HepG2 (cell line): Measurements from ENCODE around the gene TUBGCP3. TPM values are rescaled to one million over a fixed set of nuclear protein-coding genes. Genes with fewer than 3 reads are reported as not detected.

Experiments
- ATAC-seq: fragments of 200-7000 bp; cut with Tn5 transposase; 3 replicates; pipeline ENCODE4 v1.9.1; 2020; ENCODE audit warnings: mild to moderate bottlenecking, moderate library complexity
- BruUV-seq: library from RNA; stranded (reverse); fragments of 400-500 nt; replicated peaks from 2 replicates; lab custom pipeline; 2021; lab: Mats Ljungman, UMichigan
- CTCF ChIA-PET: fragments of 300-600 bp; formaldehyde crosslinking; extraction: SDS; loops from one replicate; lab custom pipeline; 2021; ENCODE audit warnings: low total read pairs, inconsistent platforms, low intra/inter-chr PET ratio; lab: Yijun Ruan, JAX
- POLR2A ChIA-PET: fragments of 350-600 bp; sonication (Branson Sonifier 250); formaldehyde crosslinking; loops from one replicate; lab custom pipeline; 2020; ENCODE audit warnings: antibody characterized with exemption, inconsistent platforms; lab: Yijun Ruan, JAX
- DNase-seq: peaks from one replicate; pipeline ENCODE4 v3.0.0-alpha.2; 2015; ENCODE audit warnings: low spot score
- FAIRE-seq: peaks from 3 replicates; lab custom pipeline; 2011; peaks lifted over from hg19 to GRCh38; lab: Jason Lieb, UNC
- H2AFZ ChIP-seq: one replicate; pipeline ENCODE4 v1.6.1; 2011; ENCODE audit warnings: low read length, inconsistent platforms
- H3K27ac ChIP-seq: fragments of 300-600 bp; 3 replicates; pipeline ENCODE4 v1.8.0; 2011; ENCODE audit warnings: mixed run types, mild to moderate bottlenecking, mixed read lengths, low read length, inconsistent platforms; ENCODE audit not compliant: insufficient read depth; ENCODE audit errors: extremely low read length
- H3K27me3 ChIP-seq, 2 experiments: fragments of 200-600 bp in 1 of 2; 2 replicates in 1 of 2; 3 replicates in 1 of 2; pipeline versions ENCODE4 v1.6.0 to v1.8.0; 2011; ENCODE audit warnings: low read length in 2 of 2, mild to moderate bottlenecking in 2 of 2, moderate library complexity in 2 of 2, inconsistent platforms in 1 of 2; ENCODE audit not compliant: insufficient read depth in 2 of 2, control insufficient read depth in 1 of 2
- H3K36me3 ChIP-seq, 2 experiments: fragments of 200-600 bp in 1 of 2; replicated peaks in 1 of 2; 2 replicates in 1 of 2; 3 replicates in 1 of 2; pipeline versions ENCODE4 v1.5.1 to v1.8.0; 2011; ENCODE audit warnings: low read length in 2 of 2, inconsistent platforms in 1 of 2; ENCODE audit not compliant: insufficient read depth in 2 of 2, control insufficient read depth in 1 of 2
- H3K4me1 ChIP-seq: 2 replicates; pipeline ENCODE4 v1.5.1; 2012; ENCODE audit warnings: low read length, inconsistent platforms; ENCODE audit not compliant: insufficient read depth
- H3K4me2 ChIP-seq: 2 replicates; pipeline ENCODE4 v1.6.0; 2011; ENCODE audit warnings: low read depth, low read length, inconsistent platforms
- H3K4me3 ChIP-seq, 3 experiments: fragments of 200-600 bp in 1 of 3; sonication (generic), shearing (Covaris generic) in 1 of 3; replicated peaks in 1 of 3; 2 replicates each; pipeline ENCODE4 v1.5.1; 2011 to 2016; ENCODE audit warnings: low read length in 3 of 3, inconsistent platforms in 2 of 3, low read depth in 2 of 3, mild to moderate bottlenecking in 2 of 3, control low read depth in 1 of 3, mixed read lengths in 1 of 3; ENCODE audit not compliant: insufficient read depth in 1 of 3
- H3K79me2 ChIP-seq: one replicate; pipeline ENCODE4 v1.6.1; 2011; ENCODE audit warnings: low read length, inconsistent platforms; ENCODE audit not compliant: insufficient read depth
- H3K9ac ChIP-seq: 2 replicates; pipeline ENCODE4 v1.6.0; 2011; ENCODE audit warnings: mild to moderate bottlenecking, low read depth, low read length, inconsistent platforms; ENCODE audit not compliant: insufficient read depth
- H3K9me3 ChIP-seq: 2 replicates; pipeline ENCODE4 v1.5.1; 2012; ENCODE audit warnings: mild to moderate bottlenecking, low read length
- H4K20me1 ChIP-seq: 2 replicates; pipeline ENCODE4 v1.6.0; 2011; ENCODE audit warnings: inconsistent platforms, mild to moderate bottlenecking, low read length, moderate library complexity; ENCODE audit not compliant: insufficient read depth
- ETS1 ChIP-seq: sonication (generic); formaldehyde crosslinking; IDR thresholded peaks from 2 replicates; pipeline ENCODE4 v1.4.0; 2020; ENCODE audit warnings: missing genetic modification reagents
- HNF4G ChIP-seq, 2 experiments: sonication (generic) in 1 of 2; formaldehyde crosslinking in 1 of 2; IDR thresholded peaks; 2 replicates each; pipeline versions ENCODE4 v1.4.0 to v1.6.1; 2011 to 2020; ENCODE audit warnings: borderline replicate concordance in 2 of 2, low read depth in 2 of 2, mild to moderate bottlenecking in 2 of 2, low read length in 1 of 2, missing genetic modification reagents in 1 of 2, moderate library complexity in 1 of 2
- POGK ChIP-seq: sonication (generic); formaldehyde crosslinking; conservative IDR thresholded peaks from 2 replicates; pipeline ENCODE4 v1.8.0; 2022; ENCODE audit warnings: mild to moderate bottlenecking, moderate library complexity, missing genetic modification reagents
- SOX5 ChIP-seq: IDR thresholded peaks from 2 replicates; pipeline ENCODE4 v1.6.1; 2016; ENCODE audit warnings: borderline replicate concordance
- TFE3 ChIP-seq: IDR thresholded peaks from 2 replicates; pipeline ENCODE4 v1.6.1; 2016
- ZBTB7B ChIP-seq: sonication (generic); formaldehyde crosslinking; IDR thresholded peaks from 2 replicates; pipeline ENCODE4 v1.4.0; 2020; ENCODE audit warnings: missing genetic modification reagents
- ZEB1 ChIP-seq: IDR thresholded peaks from 2 replicates; pipeline ENCODE4 v1.6.1; 2012; ENCODE audit warnings: mild to moderate bottlenecking, low read depth, inconsistent platforms; ENCODE audit not compliant: insufficient replicate concordance
- ZNF224 ChIP-seq: sonication (generic); formaldehyde crosslinking; IDR thresholded peaks from 2 replicates; pipeline ENCODE4 v1.5.0; 2020; ENCODE audit warnings: mild to moderate bottlenecking, missing genetic modification reagents
- ZNF350 ChIP-seq: sonication (generic); formaldehyde crosslinking; IDR thresholded peaks from 2 replicates; pipeline ENCODE4 v1.4.0; 2020; ENCODE audit warnings: mild to moderate bottlenecking, low read depth, missing genetic modification reagents, borderline replicate concordance
- ZNF556 ChIP-seq: sonication (generic); formaldehyde crosslinking; IDR thresholded peaks from 2 replicates; pipeline ENCODE4 v1.4.0; 2020; ENCODE audit warnings: mild to moderate bottlenecking, missing genetic modification reagents, borderline replicate concordance
- WGBS: methylation state at CpG from one replicate; pipeline ENCODE4 v1.1.6; 2017; ENCODE audit warnings: low lambda C conversion rate; 5-methylcytosine and 5-hydroxymethylcytosine counted together
- in situ Hi-C: cut with HindIII; loops from 2 replicates; pipeline ENCODE4 v1.10.0; 2017; ENCODE audit warnings: low pct_unique_long_range_greater_than_20kb; ENCODE audit not compliant: extremely low pct_ligation_motif_present
- intact Hi-C: fragments of 100-400 bp; cut with micrococcal nuclease; formaldehyde crosslinking; loops from one replicate; pipeline ENCODE4 v1.10.0; 2022; ENCODE audit not compliant: unreplicated experiment
- polyA plus RNA-seq, 8 experiments: library from polyadenylated mRNA; depleted of rRNA in 3 of 8; stranded (reverse) in 7 of 8; unstranded in 1 of 8; fragments of >200 nt; fragmentation: Illumina TruSeq in 4 of 8; extraction: Trizol in 4 of 8; gene quantifications; 2 replicates each; pipeline versions ENCODE4 v1.2.1 to v1.2.3, GENCODE V29; 2011 to 2016; ENCODE audit warnings: low read depth in 4 of 8, missing spikeins in 1 of 8, mixed read lengths in 1 of 8; ENCODE audit not compliant: insufficient read depth in 1 of 8
- total RNA-seq, 5 experiments: library from RNA; depleted of rRNA; stranded (reverse); fragments of >200 nt; fragmentation: Illumina TruSeq; extraction: Trizol; gene quantifications; 2 replicates each; pipeline ENCODE4 v1.2.3, GENCODE V29; 2016; ENCODE audit warnings: low read depth in 1 of 5
- TF ChIP-seq, protein P1 (sequence below): sonication (generic); formaldehyde crosslinking; conservative IDR thresholded peaks from 2 replicates; pipeline ENCODE4 v1.4.0; 2020; ENCODE audit warnings: missing genetic modification reagents
- TF ChIP-seq, protein P2 (sequence below): sonication (generic); formaldehyde crosslinking; IDR thresholded peaks from 2 replicates; pipeline ENCODE4; 2020; ENCODE audit warnings: missing genetic modification reagents, mild to moderate bottlenecking, borderline replicate concordance

The TUBGCP3 gene
- total and polyA plus RNA-seq, 2 of the 13 experiments (the other 11 are each of a cell fraction or from before 2014, with no cell fraction given): 12.6 to 15.5 TPM

- TF ChIP-seq, protein P1, sequence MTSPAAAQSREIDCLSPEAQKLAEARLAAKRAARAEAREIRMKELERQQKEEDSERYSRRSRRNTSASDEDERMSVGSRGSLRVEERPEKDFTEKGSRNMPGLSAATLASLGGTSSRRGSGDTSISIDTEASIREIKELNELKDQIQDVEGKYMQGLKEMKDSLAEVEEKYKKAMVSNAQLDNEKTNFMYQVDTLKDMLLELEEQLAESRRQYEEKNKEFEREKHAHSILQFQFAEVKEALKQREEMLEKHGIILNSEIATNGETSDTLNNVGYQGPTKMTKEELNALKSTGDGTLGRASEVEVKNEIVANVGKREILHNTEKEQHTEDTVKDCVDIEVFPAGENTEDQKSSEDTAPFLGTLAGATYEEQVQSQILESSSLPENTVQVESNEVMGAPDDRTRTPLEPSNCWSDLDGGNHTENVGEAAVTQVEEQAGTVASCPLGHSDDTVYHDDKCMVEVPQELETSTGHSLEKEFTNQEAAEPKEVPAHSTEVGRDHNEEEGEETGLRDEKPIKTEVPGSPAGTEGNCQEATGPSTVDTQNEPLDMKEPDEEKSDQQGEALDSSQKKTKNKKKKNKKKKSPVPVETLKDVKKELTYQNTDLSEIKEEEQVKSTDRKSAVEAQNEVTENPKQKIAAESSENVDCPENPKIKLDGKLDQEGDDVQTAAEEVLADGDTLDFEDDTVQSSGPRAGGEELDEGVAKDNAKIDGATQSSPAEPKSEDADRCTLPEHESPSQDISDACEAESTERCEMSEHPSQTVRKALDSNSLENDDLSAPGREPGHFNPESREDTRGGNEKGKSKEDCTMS (CRISPR knock-in tag): no peak
- no peak for TF ChIP-seq SOX5 (CRISPR knock-in tag)
- TF ChIP-seq TFE3 (CRISPR knock-in tag): no peak
- no peak for TF ChIP-seq ZBTB7B (CRISPR knock-in tag)
Observed at GRCh38 chr13:112596235-112596634, 8.3 kb upstream of the TUBGCP3 start (continued).

DNA sequence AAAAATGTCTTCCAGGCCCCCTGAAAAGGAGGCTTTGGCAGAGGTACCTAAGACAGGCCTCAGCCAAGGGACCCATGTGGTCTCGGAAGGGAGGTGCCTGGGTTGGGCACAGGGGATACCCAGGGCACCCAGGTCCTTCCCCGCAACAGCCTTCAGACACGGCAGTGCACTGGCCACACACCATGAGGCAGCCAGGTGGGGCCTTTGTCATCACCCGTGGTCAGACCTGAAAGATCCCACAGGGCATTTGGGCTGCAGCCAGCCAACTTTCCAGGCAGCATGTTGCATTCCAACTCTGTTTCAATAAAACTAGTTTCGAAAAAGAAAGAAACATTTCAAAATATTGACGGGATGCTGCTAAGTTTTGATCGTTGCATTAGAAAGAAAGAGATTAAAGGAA is 4.7 kb upstream of the TUBGCP3 start:
- no peak overlapping the region for H3K4me3 ChIP-seq
- no peak overlapping the region for H3K4me2 ChIP-seq
- ATAC-seq: no peak
- H3K9ac ChIP-seq: no peak overlapping the region
- ChIA-PET POLR2A (no interaction called here), CTCF (no interaction called here)
- H3K4me1 ChIP-seq: peaks cover 17% of the 10 kb centered on the region
- DNase-seq: no peak
- no peak overlapping the region for H2AFZ ChIP-seq
- no TSS peak for BruUV-seq
- no peaks in the 10 kb centered on the region for H3K79me2 ChIP-seq
- no peaks in the 10 kb centered on the region for H3K36me3 ChIP-seq
- FAIRE-seq: no peak
- H3K9me3 ChIP-seq: no peaks in the 10 kb centered on the region
- H4K20me1 ChIP-seq: no peaks in the 10 kb centered on the region
- in situ Hi-C loops (no loop called here), intact Hi-C loops (no loop called here)
- 56% methylated on average over 7 of the region's 7 CpGs for WGBS
- H3K27me3 ChIP-seq: peaks cover 0 to 6% of the 10 kb centered on the region in 2 experiments; a peak in 1 of 5 replicates
- H3K27ac ChIP-seq: no peak overlapping the region
- no peak for TF ChIP-seq ZEB1
- TF ChIP-seq ZNF556 (CRISPR knock-in tag): no peak
- TF ChIP-seq ZNF350 (CRISPR knock-in tag): no peak
- TF ChIP-seq HNF4G (IDR thresholded peaks at IDR 0.05; ENCODE audit: borderline replicate concordance, low read depth, low read length): no peak
- TF ChIP-seq HNF4G (CRISPR knock-in tag; IDR thresholded peaks at IDR 0.05; ENCODE audit: borderline replicate concordance, low read depth): no peak
- no peak for TF ChIP-seq ZNF224
- TF ChIP-seq, protein P2, sequence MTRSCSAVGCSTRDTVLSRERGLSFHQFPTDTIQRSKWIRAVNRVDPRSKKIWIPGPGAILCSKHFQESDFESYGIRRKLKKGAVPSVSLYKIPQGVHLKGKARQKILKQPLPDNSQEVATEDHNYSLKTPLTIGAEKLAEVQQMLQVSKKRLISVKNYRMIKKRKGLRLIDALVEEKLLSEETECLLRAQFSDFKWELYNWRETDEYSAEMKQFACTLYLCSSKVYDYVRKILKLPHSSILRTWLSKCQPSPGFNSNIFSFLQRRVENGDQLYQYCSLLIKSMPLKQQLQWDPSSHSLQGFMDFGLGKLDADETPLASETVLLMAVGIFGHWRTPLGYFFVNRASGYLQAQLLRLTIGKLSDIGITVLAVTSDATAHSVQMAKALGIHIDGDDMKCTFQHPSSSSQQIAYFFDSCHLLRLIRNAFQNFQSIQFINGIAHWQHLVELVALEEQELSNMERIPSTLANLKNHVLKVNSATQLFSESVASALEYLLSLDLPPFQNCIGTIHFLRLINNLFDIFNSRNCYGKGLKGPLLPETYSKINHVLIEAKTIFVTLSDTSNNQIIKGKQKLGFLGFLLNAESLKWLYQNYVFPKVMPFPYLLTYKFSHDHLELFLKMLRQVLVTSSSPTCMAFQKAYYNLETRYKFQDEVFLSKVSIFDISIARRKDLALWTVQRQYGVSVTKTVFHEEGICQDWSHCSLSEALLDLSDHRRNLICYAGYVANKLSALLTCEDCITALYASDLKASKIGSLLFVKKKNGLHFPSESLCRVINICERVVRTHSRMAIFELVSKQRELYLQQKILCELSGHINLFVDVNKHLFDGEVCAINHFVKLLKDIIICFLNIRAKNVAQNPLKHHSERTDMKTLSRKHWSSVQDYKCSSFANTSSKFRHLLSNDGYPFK (CRISPR knock-in tag): no peak
- TF ChIP-seq POGK (CRISPR knock-in tag): no peak
- no peak for TF ChIP-seq ETS1 (CRISPR knock-in tag)
